Mucosa of rectum (tissue), 2 donors: ENCODE data around the gene TRPT1.
A peak's percentile ranks its signal among the peaks of the same experiment; 100 is the strongest.

ENCODE experiments used
- H3K27ac ChIP-seq, 2 donors: one replicate each; pipeline ENCODE4 v1.7.0; 2013; ENCODE audit warnings: inconsistent platforms in 2 of 2, low read depth in 2 of 2, low read length in 2 of 2
- H3K27me3 ChIP-seq, 2 donors: one replicate each; pipeline ENCODE4 v1.7.0; 2013; ENCODE audit warnings: low read length in 2 of 2; ENCODE audit not compliant: control insufficient read depth in 2 of 2, insufficient read depth in 2 of 2
- H3K36me3 ChIP-seq, 2 donors: one replicate each; pipeline ENCODE4 v1.7.0; 2013; ENCODE audit warnings: low read length in 2 of 2; ENCODE audit not compliant: control insufficient read depth in 2 of 2, insufficient read depth in 2 of 2
- H3K4me1 ChIP-seq, 2 donors: one replicate each; pipeline ENCODE4 v1.7.0; 2013; ENCODE audit warnings: low read length in 2 of 2, mild to moderate bottlenecking in 1 of 2; ENCODE audit not compliant: control insufficient read depth in 2 of 2, insufficient read depth in 2 of 2
- H3K4me3 ChIP-seq, 2 donors: one replicate each; pipeline ENCODE4 v1.7.0; 2013; ENCODE audit warnings: low read length in 2 of 2
- H3K9ac ChIP-seq, 2 donors: one replicate each; pipeline ENCODE4 v1.7.0; 2013; ENCODE audit warnings: low read length in 2 of 2, low read depth in 1 of 2, mild to moderate bottlenecking in 1 of 2
- H3K9me3 ChIP-seq, 2 donors: one replicate each; pipeline ENCODE4 v1.7.0; 2013; ENCODE audit warnings: low read length in 2 of 2; ENCODE audit not compliant: control insufficient read depth in 2 of 2
- donor health status: healthy.
- donor health status: Normal muscosa, but diverticular disease.

Gene TRPT1

GRCh38 chr11:64258356-64258755 is 32.4 kb upstream of the TRPT1 start:
- H3K36me3 ChIP-seq, result peaks cover 59 to 68% of the 10 kb centered on the region in 2 donors
- no peak overlapping the region for H3K9ac ChIP-seq
- no peak overlapping the region for H3K4me3 ChIP-seq
- H3K27me3 ChIP-seq, result no peaks in the 10 kb centered on the region
- H3K27ac ChIP-seq, result no peak overlapping the region
- H3K4me1 ChIP-seq, result peaks cover 2 to 6% of the 10 kb centered on the region in 2 donors
- no peaks in the 10 kb centered on the region for H3K9me3 ChIP-seq

- no peaks in the 10 kb centered on the region for H3K9me3 ChIP-seq
- no peaks in the 10 kb centered on the region for H3K27me3 ChIP-seq
- no peak overlapping the region for H3K4me3 ChIP-seq
- H3K27ac ChIP-seq, result no peak overlapping the region
- H3K4me1 ChIP-seq, result peaks cover 14 to 17% of the 10 kb centered on the region in 2 donors
- peaks cover 41 to 50% of the 10 kb centered on the region in 2 donors for H3K36me3 ChIP-seq
- no peak overlapping the region for H3K9ac ChIP-seq
Observed at GRCh38 chr11:64256300-64256699, 30.3 kb upstream of the TRPT1 start.

- H3K4me1 ChIP-seq, result peaks cover 20 to 23% of the 10 kb centered on the region in 2 donors
- H3K36me3 ChIP-seq, result peaks cover 39 to 47% of the 10 kb centered on the region in 2 donors
- H3K4me3 ChIP-seq, result no peak overlapping the region
- H3K9ac ChIP-seq, result no peak overlapping the region
- no peaks in the 10 kb centered on the region for H3K27me3 ChIP-seq
- H3K9me3 ChIP-seq, result no peaks in the 10 kb centered on the region
- H3K27ac ChIP-seq, result no peak overlapping the region
Observed at GRCh38 chr11:64255135-64256128, 29.4 kb upstream of the TRPT1 start.

- H3K27me3 ChIP-seq, result no peaks in the 10 kb centered on the region
- peaks cover 20 to 23% of the 10 kb centered on the region in 2 donors for H3K4me1 ChIP-seq
- H3K4me3 ChIP-seq, result no peak overlapping the region
- H3K36me3 ChIP-seq, result peaks cover 28 to 37% of the 10 kb centered on the region in 2 donors
- no peak overlapping the region for H3K27ac ChIP-seq
- no peaks in the 10 kb centered on the region for H3K9me3 ChIP-seq
- H3K9ac ChIP-seq, result no peak overlapping the region
Observed at GRCh38 chr11:64254326-64254725, 28.3 kb upstream of the TRPT1 start.

GRCh38 chr11:64253481-64253880 is 27.5 kb upstream of the TRPT1 start:
- peaks cover 20 to 23% of the 10 kb centered on the region in 2 donors for H3K4me1 ChIP-seq
- H3K9ac ChIP-seq, result peak overlapping the region in 1 of 2 donors; percentile 57
- peaks cover 22 to 32% of the 10 kb centered on the region in 2 donors for H3K36me3 ChIP-seq
- no peaks in the 10 kb centered on the region for H3K9me3 ChIP-seq
- H3K4me3 ChIP-seq, result peak overlapping the region in 1 of 2 donors; percentile 37
- H3K27me3 ChIP-seq, result no peaks in the 10 kb centered on the region
- no peak overlapping the region for H3K27ac ChIP-seq

- Histone ChIP-seq H3K9ac (peak overlapping the region in 1 of 2 donors; percentile 57), H3K27ac (peak overlapping the region in 1 of 2 donors; percentile 85), H3K4me1 (peaks cover 20 to 25% of the 10 kb centered on the region in 2 donors)
Observed at GRCh38 chr11:64253043-64253442, 27.1 kb upstream of the TRPT1 start.

GRCh38 chr11:64252003-64252872 is 26.3 kb upstream of the TRPT1 start:
- Histone ChIP-seq H3K9ac (peak overlapping the region; percentile 84 to 93), H3K27me3 (no peaks in the 10 kb centered on the region), H3K36me3 (peaks cover 22 to 23% of the 10 kb centered on the region in 2 donors), H3K4me3 (peak overlapping the region; percentile 81 to 85), H3K4me1 (peaks cover 26 to 30% of the 10 kb centered on the region in 2 donors), H3K9me3 (no peaks in the 10 kb centered on the region), H3K27ac (peak overlapping the region; percentile 85 to 86)

More at GRCh38 chr11:64253043-64253442, 27.1 kb upstream of the TRPT1 start:
- Histone ChIP-seq H3K27me3 (no peaks in the 10 kb centered on the region), H3K4me3 (peak overlapping the region; percentile 37 to 81), H3K9me3 (no peaks in the 10 kb centered on the region), H3K36me3 (peaks cover 22 to 27% of the 10 kb centered on the region in 2 donors)

- Histone ChIP-seq H3K9ac (peak overlapping the region; percentile 84 to 93), H3K4me3 (peak overlapping the region; percentile 81 to 85), H3K36me3 (peaks cover 22% of the 10 kb centered on the region in 2 donors), H3K27me3 (no peaks in the 10 kb centered on the region), H3K9me3 (no peaks in the 10 kb centered on the region), H3K27ac (peak overlapping the region; percentile 85 to 86), H3K4me1 (peaks cover 30% of the 10 kb centered on the region in 2 donors)
Observed at GRCh38 chr11:64251753-64252002, 25.7 kb upstream of the TRPT1 start.

- peaks cover 30% of the 10 kb centered on the region in 2 donors for H3K4me1 ChIP-seq
- peak within 1 kb of the TSS; percentile 84 to 93 for H3K9ac ChIP-seq
- peak within 1 kb of the TSS; percentile 81 to 85 for H3K4me3 ChIP-seq
- H3K36me3 ChIP-seq, result peaks cover 17% of the 10 kb centered on the region in 2 donors
- H3K27ac ChIP-seq, result peak within 1 kb of the TSS; percentile 85 to 86
- no peaks in the 10 kb centered on the region for H3K9me3 ChIP-seq
- H3K27me3 ChIP-seq, result no peaks in the 10 kb centered on the region
Observed at GRCh38 chr11:64251016-64251752, 25.2 kb upstream of the TRPT1 start, which contains the start of gene PLCB3. Gene PLCB3, plus strand, starts transcription at chr11:64251530. Its CDS starts 120 bp downstream, at chr11:64251650.
